ENCODE measurements around the gene CNPY3. TPM values are rescaled to one million over a fixed set of nuclear protein-coding genes. Genes with fewer than 3 reads are reported as not detected.

The CNPY3 gene
- total and polyA plus RNA-seq, 2 of the 13 experiments (the other 11 are each of a cell fraction or from before 2014, with no cell fraction given) = 42.3 to 60.2 TPM

DNA sequence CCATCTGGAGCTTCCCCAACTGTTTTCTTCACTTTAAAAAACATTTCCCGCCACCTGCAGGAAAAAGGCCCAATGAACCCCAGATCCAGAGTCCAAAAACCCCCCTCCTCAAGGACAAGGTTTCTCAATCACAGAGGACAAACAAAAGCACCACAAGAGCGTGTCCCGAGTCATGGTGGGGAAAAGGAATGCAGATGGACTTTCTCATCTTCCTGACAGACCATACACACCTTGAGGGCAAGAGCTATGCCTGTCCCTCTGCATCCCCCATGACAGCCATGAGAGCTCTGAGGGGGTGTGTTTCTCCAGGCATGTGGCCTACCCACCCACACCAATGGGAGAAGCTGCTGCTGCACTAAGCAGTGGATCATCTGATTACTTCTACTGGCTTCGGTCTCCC is 40.7 kb downstream of the CNPY3 start (continued):
- TF ChIP-seq, protein P1, sequence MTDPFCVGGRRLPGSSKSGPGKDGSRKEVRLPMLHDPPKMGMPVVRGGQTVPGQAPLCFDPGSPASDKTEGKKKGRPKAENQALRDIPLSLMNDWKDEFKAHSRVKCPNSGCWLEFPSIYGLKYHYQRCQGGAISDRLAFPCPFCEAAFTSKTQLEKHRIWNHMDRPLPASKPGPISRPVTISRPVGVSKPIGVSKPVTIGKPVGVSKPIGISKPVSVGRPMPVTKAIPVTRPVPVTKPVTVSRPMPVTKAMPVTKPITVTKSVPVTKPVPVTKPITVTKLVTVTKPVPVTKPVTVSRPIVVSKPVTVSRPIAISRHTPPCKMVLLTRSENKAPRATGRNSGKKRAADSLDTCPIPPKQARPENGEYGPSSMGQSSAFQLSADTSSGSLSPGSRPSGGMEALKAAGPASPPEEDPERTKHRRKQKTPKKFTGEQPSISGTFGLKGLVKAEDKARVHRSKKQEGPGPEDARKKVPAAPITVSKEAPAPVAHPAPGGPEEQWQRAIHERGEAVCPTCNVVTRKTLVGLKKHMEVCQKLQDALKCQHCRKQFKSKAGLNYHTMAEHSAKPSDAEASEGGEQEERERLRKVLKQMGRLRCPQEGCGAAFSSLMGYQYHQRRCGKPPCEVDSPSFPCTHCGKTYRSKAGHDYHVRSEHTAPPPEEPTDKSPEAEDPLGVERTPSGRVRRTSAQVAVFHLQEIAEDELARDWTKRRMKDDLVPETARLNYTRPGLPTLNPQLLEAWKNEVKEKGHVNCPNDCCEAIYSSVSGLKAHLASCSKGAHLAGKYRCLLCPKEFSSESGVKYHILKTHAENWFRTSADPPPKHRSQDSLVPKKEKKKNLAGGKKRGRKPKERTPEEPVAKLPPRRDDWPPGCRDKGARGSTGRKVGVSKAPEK (CRISPR knock-in tag; IDR thresholded peaks at IDR 0.05; ENCODE audit: borderline replicate concordance) = 0 out of 2 replicates have a peak, but pooled peaks have one; percentile 28
- TF ChIP-seq, protein P2, sequence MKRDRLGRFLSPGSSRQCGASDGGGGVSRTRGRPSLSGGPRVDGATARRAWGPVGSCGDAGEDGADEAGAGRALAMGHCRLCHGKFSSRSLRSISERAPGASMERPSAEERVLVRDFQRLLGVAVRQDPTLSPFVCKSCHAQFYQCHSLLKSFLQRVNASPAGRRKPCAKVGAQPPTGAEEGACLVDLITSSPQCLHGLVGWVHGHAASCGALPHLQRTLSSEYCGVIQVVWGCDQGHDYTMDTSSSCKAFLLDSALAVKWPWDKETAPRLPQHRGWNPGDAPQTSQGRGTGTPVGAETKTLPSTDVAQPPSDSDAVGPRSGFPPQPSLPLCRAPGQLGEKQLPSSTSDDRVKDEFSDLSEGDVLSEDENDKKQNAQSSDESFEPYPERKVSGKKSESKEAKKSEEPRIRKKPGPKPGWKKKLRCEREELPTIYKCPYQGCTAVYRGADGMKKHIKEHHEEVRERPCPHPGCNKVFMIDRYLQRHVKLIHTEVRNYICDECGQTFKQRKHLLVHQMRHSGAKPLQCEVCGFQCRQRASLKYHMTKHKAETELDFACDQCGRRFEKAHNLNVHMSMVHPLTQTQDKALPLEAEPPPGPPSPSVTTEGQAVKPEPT (CRISPR knock-in tag; IDR thresholded peaks at IDR 0.05; ENCODE audit: low read depth) = no peak
- TF ChIP-seq SUZ12 (IDR thresholded peaks at IDR 0.05; ENCODE audit: low read depth, low read length) (no peak), NCOR1 (IDR thresholded peaks at IDR 0.05; ENCODE audit: borderline replicate concordance, low read length) (peak; percentile 89), IRX3 (CRISPR knock-in tag; IDR thresholded peaks at IDR 0.05; ENCODE audit: borderline replicate concordance, low read depth) (0 out of 2 replicates have a peak, but pooled peaks have one; percentile 34), HDAC2 (CRISPR knock-in tag; IDR thresholded peaks at IDR 0.05) (peak; percentile 56; the same call in 1 of the 2 replicates), SOX6 (IDR thresholded peaks at IDR 0.05) (no peak), SOX6 (CRISPR knock-in tag; IDR thresholded peaks at IDR 0.05) (peak; percentile 48; the same call in 1 of the 2 replicates), IRF2 (CRISPR knock-in tag; IDR thresholded peaks at IDR 0.05) (0 out of 2 replicates have a peak, but pooled peaks have one; percentile 45), ZNF446 (CRISPR knock-in tag; IDR thresholded peaks at IDR 0.05) (no peak), KAT8 (CRISPR knock-in tag; IDR thresholded peaks at IDR 0.05) (0 out of 2 replicates have a peak, but pooled peaks have one; percentile 53), SALL1 (CRISPR knock-in tag; IDR thresholded peaks at IDR 0.05) (peak; percentile 38; the same call in 1 of the 2 replicates), RAD51 (IDR thresholded peaks at IDR 0.05; ENCODE audit: borderline replicate concordance) (no peak), ZNF782 (CRISPR knock-in tag; IDR thresholded peaks at IDR 0.05; ENCODE audit: borderline replicate concordance) (no peak), GFI1 (CRISPR knock-in tag; IDR thresholded peaks at IDR 0.05; ENCODE audit: borderline replicate concordance) (peak; percentile 41; the same call in 1 of the 2 replicates), ZNF768 (CRISPR knock-in tag; IDR thresholded peaks at IDR 0.05) (no peak), ZSCAN9 (CRISPR knock-in tag; IDR thresholded peaks at IDR 0.05; ENCODE audit: borderline replicate concordance) (no peak), ZKSCAN8 (CRISPR knock-in tag; IDR thresholded peaks at IDR 0.05; ENCODE audit: borderline replicate concordance) (no peak), ZNF788 (CRISPR knock-in tag; IDR thresholded peaks at IDR 0.05; ENCODE audit: borderline replicate concordance) (no peak), PITX1 (CRISPR knock-in tag; IDR thresholded peaks at IDR 0.05) (0 out of 2 replicates have a peak, but pooled peaks have one; percentile 23)
- TF ChIP-seq, protein P3, sequence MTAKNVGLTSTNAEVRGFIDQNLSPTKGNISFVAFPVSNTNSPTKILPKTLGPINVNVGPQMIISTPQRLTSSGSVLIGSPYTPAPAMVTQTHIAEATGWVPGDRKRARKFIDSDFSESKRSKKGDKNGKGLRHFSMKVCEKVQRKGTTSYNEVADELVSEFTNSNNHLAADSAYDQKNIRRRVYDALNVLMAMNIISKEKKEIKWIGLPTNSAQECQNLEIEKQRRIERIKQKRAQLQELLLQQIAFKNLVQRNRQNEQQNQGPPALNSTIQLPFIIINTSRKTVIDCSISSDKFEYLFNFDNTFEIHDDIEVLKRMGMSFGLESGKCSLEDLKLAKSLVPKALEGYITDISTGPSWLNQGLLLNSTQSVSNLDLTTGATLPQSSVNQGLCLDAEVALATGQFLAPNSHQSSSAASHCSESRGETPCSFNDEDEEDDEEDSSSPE (CRISPR knock-in tag; IDR thresholded peaks at IDR 0.05) = peak; percentile 77; the same call in 1 of the 2 replicates
- TF ChIP-seq, protein P4, sequence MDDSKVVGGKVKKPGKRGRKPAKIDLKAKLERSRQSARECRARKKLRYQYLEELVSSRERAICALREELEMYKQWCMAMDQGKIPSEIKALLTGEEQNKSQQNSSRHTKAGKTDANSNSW (CRISPR knock-in tag; IDR thresholded peaks at IDR 0.05; ENCODE audit: borderline replicate concordance) = no peak
- TF ChIP-seq, protein P5, sequence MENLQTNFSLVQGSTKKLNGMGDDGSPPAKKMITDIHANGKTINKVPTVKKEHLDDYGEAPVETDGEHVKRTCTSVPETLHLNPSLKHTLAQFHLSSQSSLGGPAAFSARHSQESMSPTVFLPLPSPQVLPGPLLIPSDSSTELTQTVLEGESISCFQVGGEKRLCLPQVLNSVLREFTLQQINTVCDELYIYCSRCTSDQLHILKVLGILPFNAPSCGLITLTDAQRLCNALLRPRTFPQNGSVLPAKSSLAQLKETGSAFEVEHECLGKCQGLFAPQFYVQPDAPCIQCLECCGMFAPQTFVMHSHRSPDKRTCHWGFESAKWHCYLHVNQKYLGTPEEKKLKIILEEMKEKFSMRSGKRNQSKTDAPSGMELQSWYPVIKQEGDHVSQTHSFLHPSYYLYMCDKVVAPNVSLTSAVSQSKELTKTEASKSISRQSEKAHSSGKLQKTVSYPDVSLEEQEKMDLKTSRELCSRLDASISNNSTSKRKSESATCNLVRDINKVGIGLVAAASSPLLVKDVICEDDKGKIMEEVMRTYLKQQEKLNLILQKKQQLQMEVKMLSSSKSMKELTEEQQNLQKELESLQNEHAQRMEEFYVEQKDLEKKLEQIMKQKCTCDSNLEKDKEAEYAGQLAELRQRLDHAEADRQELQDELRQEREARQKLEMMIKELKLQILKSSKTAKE (CRISPR knock-in tag; IDR thresholded peaks at IDR 0.05; ENCODE audit: borderline replicate concordance) = no peak
